DMS 273 (cell line): ENCODE data around the gene ATP6AP2.
"Not testable (repeated sequence)": the region's sequence is repeated elsewhere in the genome, so short reads cannot be mapped to it uniquely, and the experiment has no call there.

Source experiments
- DNase-seq: peaks from one replicate; lab custom pipeline; 2025; ENCODE audit not compliant: unreplicated experiment; lab: John Stamatoyannopoulos, UW

The ATP6AP2 gene

DNA sequence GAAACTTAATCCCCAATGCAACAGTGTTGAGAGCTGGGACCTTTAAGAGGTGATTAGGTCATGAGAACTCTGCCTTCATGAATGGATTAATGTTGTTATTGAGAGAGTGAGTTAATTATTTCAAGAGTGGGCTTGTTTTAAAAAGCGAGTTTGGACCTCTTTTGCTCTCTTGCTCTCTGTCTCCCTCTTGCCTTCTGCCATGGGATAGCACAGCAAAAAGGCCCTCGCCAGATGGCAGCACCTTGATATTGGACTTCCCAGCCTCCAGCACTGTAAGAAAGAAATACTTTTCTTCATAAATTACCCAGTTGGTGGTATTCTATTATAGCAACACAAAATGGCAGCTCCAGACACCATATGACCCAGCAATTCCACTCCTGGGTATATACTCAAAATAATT is 7.0 kb upstream of the ATP6AP2 start:
- peak; percentile 79 for DNase-seq

DNA sequence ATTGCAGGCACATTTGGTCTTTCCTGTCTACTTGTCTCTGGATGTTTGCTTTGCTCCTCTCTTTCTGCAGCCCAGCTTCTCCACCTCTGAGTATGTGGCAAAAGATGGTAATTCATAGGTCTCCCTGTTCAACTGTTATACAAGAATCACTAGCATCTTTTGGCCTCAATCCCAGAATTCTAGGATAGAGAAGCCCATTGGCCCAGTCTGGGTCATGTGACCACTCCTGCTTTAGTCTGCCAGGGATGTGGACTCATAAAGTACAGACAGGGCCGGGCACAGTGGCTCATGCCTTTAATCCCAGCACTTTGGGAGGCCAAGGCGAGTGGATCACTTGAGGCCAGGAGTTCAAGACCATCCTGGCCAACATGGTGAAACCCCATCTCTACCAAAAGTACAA is 5.4 kb upstream of the ATP6AP2 start:
- peak; percentile 57 for DNase-seq

DNA sequence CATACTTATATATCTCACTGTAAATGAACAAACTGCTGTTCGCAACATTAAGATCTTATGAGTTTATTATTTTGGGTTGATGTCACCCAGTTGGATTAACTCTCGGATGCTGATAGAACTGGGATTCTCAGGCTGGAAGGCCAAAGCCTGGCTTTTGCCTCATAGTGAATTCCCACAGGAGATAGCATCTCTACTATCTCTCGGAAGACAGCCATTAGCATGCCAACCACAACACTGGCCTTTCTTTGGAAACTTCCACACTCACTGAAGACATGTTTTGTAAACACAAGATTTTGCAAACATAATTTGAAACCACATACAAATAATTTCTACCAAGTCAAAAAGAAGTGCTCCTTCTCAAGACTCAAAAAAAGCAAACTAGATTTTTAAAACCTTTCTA is 4.5 kb upstream of the ATP6AP2 start:
- no peak for DNase-seq

DNA sequence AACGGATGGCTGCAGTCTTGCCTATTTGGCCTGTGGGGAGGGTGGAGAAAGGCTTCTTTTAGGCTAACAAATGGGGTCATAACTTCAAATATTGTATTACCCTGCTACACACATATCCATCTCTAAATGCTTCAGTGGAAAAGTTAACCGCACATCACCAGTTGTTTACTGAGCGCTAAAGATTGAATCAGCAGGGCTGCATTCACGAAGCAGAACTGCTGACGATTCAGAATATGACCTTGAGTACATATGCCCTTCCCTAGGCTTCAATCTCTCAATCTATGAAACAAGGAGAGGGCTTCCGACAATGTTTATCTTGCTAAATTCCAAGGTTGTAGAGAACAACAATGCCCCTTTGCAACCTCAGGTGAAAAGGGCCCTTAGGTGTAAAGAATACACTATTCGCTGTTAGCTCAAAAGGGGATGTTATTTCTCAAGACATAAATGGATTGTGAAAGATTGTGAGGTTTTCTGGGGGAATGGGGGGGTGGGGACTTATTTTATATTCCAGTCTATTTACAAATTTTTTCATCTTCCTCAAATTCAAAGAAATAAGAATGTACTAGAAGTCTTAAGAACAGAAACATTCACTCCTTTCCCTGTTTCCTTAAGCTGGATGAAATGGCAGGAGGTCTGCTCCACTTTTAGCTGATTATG is 2.6 kb upstream of the ATP6AP2 start:
- no peak for DNase-seq

GRCh38 chrX:40579141-40579540 is 1.6 kb upstream of the ATP6AP2 start:
- no peak for DNase-seq

DNA sequence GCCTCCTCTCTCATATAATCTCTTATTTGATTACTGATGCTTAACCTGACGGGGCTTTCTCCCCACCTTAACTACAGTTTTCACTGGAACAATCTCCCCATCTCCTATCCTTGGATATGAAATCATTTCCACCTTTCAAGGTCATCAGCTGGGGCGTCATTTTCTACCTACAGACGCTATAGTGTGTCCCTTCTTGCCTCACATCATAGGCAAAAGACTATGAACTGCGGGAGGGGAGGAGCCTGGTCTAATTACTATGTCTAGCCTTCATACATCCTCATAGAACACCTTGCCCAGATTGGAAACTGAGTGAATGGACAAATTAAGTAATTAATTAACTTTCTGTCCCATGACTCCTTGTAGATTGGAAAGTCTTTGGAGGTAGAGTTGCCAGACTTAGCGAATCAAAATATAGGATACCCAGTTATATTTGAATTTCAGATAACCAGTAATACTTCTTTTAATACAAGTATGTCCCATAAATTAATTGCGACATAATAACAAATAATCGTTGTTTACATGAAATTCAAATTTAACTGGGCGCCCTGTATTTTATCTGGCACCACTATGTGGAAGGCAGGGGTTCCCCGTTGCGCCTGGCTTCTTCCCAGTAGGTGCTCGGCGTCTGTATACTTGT is 752 bp upstream of the ATP6AP2 start:
- DNase-seq, result peak; percentile 33

GRCh38 chrX:40581336-40581920 is 658 bp downstream of the ATP6AP2 start:
- peak; percentile 54 for DNase-seq

DNA sequence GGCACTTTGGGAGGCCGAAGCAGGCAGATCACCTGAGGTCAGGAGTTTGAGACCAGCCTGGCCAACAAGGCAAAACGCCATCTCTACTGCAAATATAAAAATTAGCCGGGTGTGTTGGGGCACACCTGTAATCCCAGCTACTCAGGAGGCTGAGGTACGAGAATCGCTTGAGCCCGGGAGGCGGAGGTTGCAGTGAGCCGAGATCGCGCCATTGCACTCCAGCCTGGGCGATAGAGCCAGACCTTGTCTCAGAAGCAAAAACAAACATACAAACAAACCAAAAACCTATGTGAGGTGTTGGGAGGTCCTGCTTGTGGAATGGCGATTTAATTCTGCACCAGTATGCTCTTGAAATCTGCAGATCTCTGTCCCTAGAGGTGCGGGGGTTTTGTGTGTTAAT is 1.4 kb downstream of the ATP6AP2 start:
- DNase-seq, result not testable (repeated sequence)

DNA sequence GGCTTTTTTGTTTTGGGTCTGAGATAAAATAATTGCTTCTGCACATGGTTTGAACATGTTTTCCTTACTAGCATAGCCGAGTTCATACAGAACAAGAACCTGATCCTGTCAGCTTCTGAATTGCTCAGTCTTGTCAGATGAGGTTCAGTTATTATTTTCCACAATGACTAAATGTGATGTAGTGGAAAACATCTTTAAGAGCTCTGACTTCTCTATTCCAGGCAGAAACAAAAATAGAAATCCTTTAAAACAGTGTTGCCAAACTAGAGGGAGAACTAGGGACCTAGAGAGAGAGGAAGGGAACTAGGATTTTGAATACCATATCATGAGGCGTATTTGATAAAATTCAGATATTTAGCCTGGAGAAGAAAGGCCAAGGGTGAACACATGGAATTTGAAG is 2.0 kb downstream of the ATP6AP2 start:
- no peak for DNase-seq

GRCh38 chrX:40587623-40588022 is 6.9 kb downstream of the ATP6AP2 start:
- not testable (repeated sequence) for DNase-seq

DNA sequence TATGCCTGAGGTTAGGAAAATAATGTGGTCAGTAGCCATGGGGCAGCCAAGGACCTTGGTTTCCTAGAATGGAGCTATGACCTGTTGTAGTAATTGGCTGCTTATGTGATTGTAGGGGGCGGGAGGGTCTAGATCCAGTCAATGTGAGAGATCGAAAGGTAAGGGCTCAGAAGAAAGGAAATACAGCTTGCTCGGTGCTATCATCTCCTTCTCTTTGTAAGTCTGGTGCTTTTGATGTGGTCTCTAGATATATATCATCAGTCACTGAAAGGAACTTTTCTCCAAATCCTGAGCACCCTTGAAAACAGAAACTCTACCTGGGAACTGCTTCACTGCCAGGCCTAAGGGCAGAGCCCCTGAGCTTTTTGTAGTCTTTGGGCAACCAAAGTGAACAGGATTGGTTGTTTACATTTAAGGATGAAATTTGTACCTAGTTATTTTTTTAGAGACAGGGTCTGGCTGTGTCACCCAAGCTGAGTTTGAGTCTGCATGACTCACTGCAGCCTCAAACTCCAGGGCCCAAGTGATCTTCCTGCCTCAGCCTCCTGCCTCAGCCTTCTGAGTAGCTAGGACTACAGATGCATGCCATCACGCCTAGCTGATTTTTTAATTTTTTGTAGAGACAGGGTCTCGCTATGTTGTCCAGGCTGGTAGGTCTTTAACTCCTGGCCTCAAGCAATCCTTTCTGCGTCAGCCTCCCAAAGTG is 9.0 kb downstream of the ATP6AP2 start:
- DNase-seq, result not testable (repeated sequence)

GRCh38 chrX:40603446-40603845 is 22.7 kb downstream of the ATP6AP2 start:
- DNase-seq, result no peak

DNA sequence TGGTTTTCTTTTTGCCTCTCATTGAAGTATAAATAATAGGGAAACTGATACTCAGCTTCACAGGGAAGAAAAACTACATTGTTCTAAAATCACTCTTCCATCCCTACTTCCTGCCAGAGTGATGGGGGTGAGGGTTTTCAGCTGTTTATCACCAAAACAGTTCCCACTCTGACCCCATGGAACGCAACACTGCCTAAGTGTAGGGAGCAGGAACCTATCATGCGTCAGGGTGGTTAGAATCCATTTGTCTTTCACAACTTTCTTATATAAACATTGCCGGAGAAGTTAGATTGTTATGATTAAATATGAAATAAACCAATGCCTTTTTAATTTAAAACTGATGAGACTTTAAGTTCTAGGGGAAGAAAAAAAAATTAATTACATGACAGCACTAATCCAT is 26.6 kb downstream of the ATP6AP2 start:
- no peak for DNase-seq

DNA sequence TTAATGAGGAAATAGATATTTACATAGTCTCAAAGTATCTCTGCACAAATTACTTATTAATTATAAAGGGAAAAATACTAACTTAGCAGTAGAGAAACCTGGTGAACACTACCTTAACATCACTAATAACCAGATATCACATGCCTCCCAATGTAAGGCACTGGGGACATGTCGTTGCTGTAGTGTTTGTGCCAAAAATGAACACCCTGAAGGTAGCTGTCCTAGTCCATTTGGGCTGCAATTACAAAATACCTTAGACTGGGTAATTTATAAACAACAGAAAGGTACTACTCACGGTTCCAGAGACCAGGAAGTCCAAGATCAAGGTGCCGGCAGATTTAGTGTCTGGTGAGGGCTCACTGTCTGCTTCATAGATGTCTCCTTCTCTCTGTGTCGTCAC is 31.7 kb downstream of the ATP6AP2 start:
- DNase-seq, result no peak

- DNase-seq, result no peak
These were observed 35.2 kb downstream of the ATP6AP2 start for GRCh38 chrX:40615976-40616375.

DNA sequence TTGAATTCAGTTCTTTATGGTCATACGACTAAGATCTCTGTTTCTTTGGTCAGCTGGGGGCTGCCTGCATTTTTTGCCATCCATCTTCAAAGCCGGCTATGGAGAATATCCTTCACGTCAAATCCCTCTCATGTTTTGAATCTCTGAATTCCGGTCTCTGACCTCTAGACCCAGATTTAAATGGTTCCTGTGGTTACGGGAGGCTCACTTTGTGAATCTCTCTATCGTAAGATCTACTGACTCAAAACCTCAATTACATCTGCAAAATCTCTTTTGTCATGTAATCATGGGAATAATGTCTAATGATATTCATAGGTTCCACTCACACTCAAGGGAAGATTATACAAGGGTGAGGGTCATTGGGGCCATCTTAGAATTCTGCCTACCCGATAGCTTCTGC is 36.8 kb downstream of the ATP6AP2 start:
- no peak for DNase-seq

DNA sequence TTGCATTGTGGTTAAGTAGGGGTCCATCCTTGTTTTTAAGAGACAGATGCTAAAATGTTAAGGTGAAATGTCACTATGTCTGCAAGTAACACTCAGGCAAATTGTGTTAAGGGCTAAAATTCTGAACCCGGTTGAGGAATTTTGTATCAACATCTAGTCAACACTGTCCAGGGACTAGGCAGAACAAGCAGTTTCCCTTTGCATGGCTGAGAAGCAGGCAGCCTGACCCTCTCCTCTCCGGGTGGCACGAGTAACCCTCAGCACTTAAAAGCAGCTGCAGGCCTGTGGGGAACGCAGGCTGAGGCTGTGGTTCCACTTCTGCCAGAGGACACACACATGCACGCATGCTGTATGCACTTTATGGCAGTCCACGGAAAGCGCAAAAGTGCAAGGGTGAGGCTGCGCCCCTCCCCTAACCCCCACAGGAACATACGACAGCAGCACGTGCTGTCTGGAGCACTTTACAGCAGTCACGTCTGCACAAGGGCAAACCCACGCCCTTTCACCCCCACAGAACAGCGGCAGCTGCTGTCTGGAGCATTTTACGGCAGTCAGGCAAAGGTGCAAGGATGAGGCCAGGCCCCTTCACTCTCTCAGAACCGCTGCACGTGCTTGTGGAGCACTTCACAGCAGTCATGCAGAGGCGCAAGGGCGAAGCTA is 41.8 kb downstream of the ATP6AP2 start:
- DNase-seq, result no peak

DNA sequence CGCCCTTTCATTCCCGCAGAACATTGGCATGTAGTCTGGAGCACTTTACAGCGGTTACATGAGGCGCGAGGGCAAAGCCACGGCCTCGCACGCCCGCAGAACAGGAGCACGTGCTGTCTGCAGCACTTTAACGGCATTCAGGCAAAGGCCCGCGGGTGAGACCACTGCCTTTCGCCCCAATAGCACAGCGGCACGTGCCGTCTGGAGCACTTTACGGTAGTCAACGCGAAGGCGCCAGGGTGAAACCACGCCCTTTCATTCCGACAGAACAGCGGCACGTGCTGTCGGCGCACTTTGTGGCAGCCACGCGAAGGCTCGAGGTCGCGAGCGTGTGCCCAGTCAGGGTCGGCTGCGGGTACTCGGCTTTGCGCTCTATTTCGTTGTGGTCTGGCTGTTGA is 42.4 kb downstream of the ATP6AP2 start, which contains the start of gene MPC1L:
TSS of gene MPC1L (plus strand) at position 290 of the 398 bp plus-strand sequence. CDS start 138 bp downstream, outside the sequence.
- DNase-seq, result no peak

GRCh38 chrX:40623665-40624064 is 42.9 kb downstream of the ATP6AP2 start:
- no peak for DNase-seq

- DNase-seq, result no peak
These were observed 44.5 kb downstream of the ATP6AP2 start for GRCh38 chrX:40625294-40625693.

- DNase-seq, result no peak
These were observed 47.7 kb downstream of the ATP6AP2 start for GRCh38 chrX:40628506-40628905.
